HG03442 (cell line): ENCODE measurements around the gene ITFG2.
A peak's percentile ranks its signal among the peaks of the same experiment; 100 is the strongest.
"Not testable (repeated sequence)": the region's sequence is repeated elsewhere in the genome, so short reads cannot be mapped to it uniquely, and the experiment has no call there.

Experiments
- ATAC-seq: cut with Tn5 transposase; IDR thresholded peaks from one replicate; pipeline ENCODE4 v1.9.1; 2021; ENCODE audit warnings: mild to moderate bottlenecking, moderate library complexity; ENCODE audit not compliant: unreplicated experiment

The ITFG2 gene

GRCh38 chr12:2812290-2813213 lies at the start of gene ITFG2:
Gene ITFG2, plus strand, starts transcription at chr12:2812668. Its CDS starts 93 bp downstream, at chr12:2812761.
- ATAC-seq = peak; percentile 94

DNA sequence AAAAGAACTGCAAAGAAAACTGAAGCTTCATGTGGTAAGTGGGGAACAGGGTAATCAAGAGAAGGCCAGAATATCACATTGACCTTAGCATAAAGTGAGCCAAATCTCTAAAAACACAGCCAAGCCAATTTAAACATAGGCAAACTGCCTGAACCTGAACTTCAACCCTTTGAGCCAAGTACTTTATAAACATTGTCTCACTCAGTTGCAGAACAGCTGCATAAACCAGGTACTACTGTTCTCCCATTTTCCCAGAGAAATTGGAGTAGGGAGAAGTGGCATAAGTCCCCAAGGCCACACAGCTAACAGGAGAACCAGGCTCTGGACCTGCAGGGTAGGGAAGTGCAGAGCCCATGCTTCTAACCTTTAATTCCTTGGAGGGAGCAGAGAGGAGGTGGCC lies 48.1 kb upstream of the ITFG2 start:
- no peak for ATAC-seq

DNA sequence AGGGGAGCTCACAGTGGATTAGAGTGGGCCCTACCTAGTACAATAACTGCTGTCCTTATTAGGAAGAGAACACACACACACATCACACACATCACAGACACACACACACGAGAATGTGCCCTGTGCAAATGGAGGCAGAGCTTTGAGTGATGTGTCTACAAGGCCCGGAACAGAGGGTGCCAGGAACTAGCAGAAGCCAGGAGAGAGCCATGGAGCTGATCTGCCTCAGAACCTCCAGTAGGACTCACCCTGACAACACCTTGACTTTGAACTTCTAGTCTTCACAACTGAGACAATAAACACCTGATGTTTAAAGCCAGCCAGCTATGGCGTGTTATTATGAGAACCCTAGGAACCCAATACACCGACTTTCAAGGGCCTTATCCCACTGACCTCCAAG lies 47.4 kb upstream of the ITFG2 start:
- no peak for ATAC-seq

DNA sequence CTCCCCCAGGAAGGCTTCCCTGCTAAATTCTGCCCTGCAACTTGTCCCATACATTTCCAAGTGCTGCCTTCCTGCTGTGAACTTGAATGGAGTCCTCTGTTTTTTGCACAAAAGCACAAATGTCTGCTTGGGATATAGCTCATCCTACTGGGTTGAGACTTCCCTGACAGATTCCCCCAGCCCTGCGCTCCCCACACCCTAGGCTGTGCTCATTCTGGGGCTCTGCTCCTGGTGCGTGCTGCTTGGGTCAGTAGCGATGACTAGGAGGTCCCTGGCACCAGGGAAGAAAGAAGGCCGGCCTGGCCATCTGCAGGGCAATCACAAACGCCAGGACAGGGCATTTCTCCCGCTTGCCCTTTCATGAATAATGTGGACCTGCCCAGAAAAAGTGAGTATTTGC lies 46.9 kb upstream of the ITFG2 start:
- ATAC-seq = no peak

DNA sequence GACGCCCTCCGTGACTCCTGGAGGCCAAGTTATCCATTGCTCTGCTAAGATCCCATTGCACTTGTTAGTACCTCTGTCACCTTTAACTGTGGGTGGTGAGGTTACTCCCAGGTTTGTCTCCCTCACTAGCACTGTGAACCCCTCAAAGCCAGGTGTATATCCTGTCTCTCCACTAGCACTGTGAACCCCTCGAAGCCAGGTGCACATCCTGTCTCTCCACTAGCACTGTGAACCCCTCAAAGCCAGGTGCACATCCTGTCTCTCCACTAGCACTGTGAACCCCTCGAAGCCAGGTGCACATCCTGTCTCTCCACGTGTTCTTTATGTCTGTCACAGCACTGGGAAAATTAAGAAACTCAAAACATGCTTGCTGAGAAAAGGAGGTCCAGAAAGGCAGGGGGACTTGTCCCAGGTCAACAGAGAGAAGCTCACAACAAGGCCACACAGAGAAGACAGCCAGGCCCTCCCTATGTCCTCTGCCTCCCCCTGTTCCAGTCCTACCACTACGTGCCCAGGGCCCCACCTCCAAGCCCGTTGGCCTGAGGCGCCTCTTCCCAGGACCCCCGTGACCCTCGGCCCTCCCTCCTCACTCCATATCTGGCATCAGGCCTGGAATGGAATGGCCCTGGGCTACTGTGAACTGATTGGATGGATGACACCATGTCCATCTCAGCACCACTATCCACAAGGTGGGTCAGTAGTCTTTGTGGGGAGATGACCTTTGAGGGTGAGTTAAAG lies 44.1 kb upstream of the ITFG2 start:
- no peak for ATAC-seq

GRCh38 chr12:2769866-2770533 lies 42.5 kb upstream of the ITFG2 start:
- no peak for ATAC-seq

- not testable (repeated sequence) for ATAC-seq
Observed at GRCh38 chr12:2770544-2770943, 41.9 kb upstream of the ITFG2 start.

- no peak for ATAC-seq
Observed at GRCh38 chr12:2772370-2772769, 40.1 kb upstream of the ITFG2 start.

DNA sequence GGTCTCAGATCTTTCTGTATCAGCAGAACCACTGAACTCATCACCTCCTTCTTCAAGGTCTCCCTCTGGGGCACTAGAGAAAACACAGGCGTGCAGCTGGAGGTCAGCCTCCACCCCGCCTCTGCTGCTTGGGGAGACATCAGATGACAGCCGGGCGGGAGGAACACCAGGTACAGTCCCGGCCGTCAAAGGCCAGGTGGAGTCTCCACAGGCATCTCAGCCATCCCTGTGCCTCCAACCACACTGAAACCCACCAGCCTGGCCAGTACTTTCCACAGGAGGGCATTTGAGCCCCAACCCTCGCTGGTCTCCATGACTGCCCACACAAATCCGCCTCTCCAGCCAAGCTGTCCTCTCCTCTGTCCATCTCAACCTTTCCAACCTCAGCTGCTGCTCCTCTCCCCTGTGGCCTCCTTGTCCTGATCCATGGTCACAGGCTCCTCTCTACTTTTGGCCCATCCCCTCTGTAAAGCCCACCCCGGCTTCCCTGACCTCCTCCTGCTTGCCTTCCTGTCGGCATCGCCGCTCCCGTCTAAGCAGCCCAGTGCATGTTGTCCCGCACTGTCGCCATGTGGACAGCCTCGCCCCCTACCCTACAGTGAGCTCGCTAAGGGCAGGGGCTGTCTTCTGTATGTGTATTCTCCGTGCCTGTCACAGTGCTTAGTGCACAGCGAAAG lies 39.1 kb upstream of the ITFG2 start:
- no peak for ATAC-seq

DNA sequence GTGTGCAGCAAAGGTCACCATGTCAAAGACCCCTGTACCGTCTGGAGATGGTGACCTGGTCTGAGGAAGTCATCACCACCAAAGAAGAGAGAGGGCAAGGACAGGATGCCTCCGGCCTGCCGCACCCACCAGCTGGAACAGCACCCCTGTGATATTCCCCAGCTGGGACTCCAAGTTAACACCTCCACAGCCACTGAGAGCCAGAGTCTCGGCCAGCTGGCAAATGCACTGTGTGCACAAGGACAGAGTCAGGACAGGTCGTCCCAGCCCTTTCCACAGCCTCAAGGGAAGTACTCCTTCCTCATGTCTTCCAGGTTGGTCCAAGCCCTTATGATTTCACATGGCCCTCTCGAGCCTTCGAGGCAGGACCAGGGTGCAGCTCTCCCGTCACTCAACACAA lies 37.0 kb upstream of the ITFG2 start:
- ATAC-seq = no peak

- ATAC-seq = no peak
Observed at GRCh38 chr12:2776129-2776806, 36.2 kb upstream of the ITFG2 start.

DNA sequence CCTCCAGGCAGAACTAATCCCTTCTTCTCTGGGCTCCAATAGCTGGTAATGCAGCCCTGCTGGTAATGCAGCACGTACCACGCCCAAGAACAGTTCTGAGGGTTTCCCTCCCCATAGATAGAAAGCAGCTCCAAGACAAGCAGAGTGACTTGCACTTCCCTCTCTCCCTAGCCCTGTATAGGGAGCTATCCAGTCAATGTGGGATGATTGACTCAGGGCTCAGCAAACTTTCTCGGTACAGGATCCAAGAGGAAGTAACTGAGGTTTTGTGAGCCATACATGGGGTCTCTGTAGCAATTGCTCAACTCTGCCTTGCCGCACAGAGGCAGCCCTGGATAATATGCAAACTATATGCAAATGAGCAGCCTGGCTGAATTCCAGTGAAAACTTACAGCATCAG lies 33.2 kb upstream of the ITFG2 start:
- ATAC-seq = no peak

- no peak for ATAC-seq
Observed at GRCh38 chr12:2783936-2784600, 28.4 kb upstream of the ITFG2 start.

- no peak for ATAC-seq
Observed at GRCh38 chr12:2785017-2785416, 27.5 kb upstream of the ITFG2 start.

DNA sequence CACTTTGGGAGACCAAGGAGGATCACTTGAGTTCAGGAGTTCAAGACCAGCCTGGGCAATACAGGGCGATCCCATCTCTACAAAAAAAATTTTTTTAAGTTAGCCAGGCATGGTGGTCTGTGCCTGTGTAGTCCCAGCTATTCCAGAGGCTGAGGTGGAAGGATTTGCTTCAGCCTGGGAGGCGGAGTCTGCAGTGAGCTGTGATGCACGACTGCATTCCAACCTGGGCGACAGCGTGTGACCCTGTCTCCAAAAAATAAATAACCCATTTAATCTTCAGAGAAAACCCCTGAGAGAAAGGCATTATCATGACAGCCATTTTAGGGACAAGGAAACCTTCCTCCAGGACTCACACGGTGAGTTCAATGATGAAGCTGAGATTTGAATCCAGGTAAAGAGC lies 21.4 kb upstream of the ITFG2 start:
- no peak for ATAC-seq

DNA sequence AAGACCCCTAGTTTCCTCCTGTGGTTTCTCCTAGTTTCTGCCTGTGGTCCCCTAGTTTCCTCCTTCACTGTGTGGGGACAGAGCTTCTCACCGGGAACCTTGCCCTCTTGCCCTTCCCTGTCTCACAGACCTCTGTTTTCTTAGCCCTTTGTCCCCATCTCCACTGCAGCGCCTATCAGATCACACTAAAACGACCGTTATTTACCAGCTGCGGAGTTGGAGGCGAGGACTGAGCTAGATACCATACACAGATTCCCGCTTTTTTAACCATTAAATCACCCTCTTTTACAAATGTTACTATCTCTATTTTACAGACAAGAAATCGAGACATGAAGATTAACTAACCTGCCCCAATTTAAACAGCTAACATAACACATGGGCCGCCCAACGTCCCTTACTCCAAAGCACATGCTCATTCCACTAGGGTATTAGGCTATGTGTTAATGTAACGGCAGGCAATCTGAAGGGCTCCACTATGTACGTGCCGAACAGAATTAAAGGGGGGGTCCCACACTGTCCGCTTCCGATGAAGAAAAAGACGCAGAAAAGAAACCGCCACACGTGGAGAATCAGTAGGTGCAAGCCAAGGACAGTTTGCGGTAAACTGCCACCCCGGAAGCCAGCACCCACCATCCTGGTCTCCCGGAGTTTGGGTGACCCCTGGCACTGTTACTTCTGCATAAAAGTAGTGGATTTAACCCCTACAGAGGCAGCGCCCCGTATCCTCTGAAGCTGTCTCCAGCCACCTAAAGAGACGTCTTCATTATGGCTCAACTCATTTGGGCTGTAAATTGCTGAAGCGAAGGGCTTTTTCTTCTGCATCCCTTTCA lies 19.6 kb upstream of the ITFG2 start:
- ATAC-seq = no peak

DNA sequence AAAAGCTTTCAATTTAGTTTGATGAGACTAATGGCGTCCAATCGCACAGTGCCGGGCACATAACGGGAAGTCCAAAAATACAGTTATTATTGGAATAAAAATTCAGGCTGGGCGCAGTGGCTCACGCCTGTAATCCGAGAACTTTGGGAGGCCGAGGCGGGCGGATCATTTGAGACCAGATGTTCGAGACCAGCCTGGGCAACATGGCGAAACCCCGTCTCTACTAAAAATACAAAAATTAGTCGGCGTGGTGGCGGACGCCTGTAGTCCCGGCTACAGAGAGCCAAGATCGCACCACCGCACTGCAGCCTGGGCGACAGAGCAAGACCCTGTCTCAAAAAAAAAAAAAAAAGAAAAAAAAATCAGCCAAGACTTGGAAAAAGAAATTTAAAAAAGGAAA lies 18.9 kb upstream of the ITFG2 start:
- ATAC-seq = no peak

DNA sequence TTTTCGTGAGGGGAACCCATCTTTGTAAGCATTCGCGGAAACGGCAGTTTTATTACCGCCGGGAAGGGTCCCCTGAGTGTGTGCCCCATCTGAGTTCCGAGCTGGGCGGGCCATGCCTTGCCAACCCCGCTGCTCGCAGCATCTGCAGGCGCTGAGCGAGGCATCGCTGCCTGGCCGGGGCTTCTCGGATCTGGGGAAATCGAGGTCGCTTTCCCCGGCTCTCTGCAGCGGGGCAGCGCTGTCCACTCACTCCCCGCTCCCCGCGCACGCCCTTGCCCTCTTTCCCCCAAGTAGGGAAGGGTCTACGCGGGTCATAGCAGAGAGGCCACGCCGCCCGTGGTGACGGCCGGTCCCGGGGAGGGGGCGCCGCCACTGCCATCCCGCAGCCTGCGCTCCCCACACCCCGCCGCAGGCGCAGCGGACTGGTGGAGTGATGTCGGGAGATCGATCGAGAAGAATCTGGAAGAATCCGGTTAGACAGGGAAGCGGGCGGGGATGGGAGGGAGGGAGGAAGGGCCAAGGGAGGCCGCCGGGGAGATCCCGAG lies 18.2 kb upstream of the ITFG2 start:
- peak; percentile 12 for ATAC-seq
